OCI-LY1 (cell line): ENCODE results near the gene MFSD11.
A peak's percentile ranks its signal among the peaks of the same experiment; 100 is the strongest.
"Not testable (repeated sequence)": the region's sequence is repeated elsewhere in the genome, so short reads cannot be mapped to it uniquely, and the experiment has no call there.

Experiments used
- H2AFZ ChIP-seq: fragments of 200-600 bp; sonication (generic), shearing (Covaris generic); 2 replicates; pipeline ENCODE4 v1.6.0; 2014; ENCODE audit warnings: antibody characterized with exemption, mild to moderate bottlenecking, low read length
- H3F3A ChIP-seq: fragments of 200-600 bp; sonication (generic), shearing (Covaris generic); 2 replicates; pipeline ENCODE4 v1.6.0; 2014; ENCODE audit warnings: mild to moderate bottlenecking, antibody characterized with exemption, low read length, moderate library complexity; ENCODE audit not compliant: insufficient read depth
- H3K27ac ChIP-seq: fragments of 200-600 bp; sonication (generic); 2 replicates; pipeline ENCODE4 v1.5.1; 2014; ENCODE audit warnings: low read length, mixed run types, mild to moderate bottlenecking, low read depth; ENCODE audit not compliant: poor library complexity, severe bottlenecking
- H3K27me3 ChIP-seq: fragments of 200-600 bp; sonication (generic); 2 replicates; pipeline ENCODE4 v1.6.0; 2014; ENCODE audit warnings: antibody characterized with exemption, mild to moderate bottlenecking, low read length, moderate library complexity; ENCODE audit not compliant: insufficient read depth
- H3K36me3 ChIP-seq: fragments of 200-600 bp; sonication (generic); 2 replicates; pipeline ENCODE4 v1.6.1; 2014; ENCODE audit warnings: mild to moderate bottlenecking, antibody characterized with exemption, low read length, moderate library complexity, mixed read lengths; ENCODE audit not compliant: insufficient read depth
- H3K4me1 ChIP-seq: fragments of 200-600 bp; sonication (generic); 2 replicates; pipeline ENCODE4 v1.5.1; 2014; ENCODE audit warnings: mild to moderate bottlenecking, low read length, moderate library complexity; ENCODE audit not compliant: insufficient read depth, severe bottlenecking
- H3K4me2 ChIP-seq: fragments of 200-600 bp; sonication (generic), shearing (Covaris generic); 2 replicates; pipeline ENCODE4 v1.6.1; 2014; ENCODE audit warnings: low read length
- H3K4me3 ChIP-seq: fragments of 200-600 bp; sonication (generic); 2 replicates; pipeline ENCODE4 v1.5.1; 2014; ENCODE audit warnings: low read length, low read depth, mild to moderate bottlenecking, mixed read lengths; ENCODE audit not compliant: poor library complexity, severe bottlenecking
- H3K79me2 ChIP-seq: fragments of 200-600 bp; shearing (Covaris generic); 2 replicates; pipeline ENCODE4 v1.6.1; 2016; ENCODE audit warnings: mixed run types, low read length, mixed read lengths; ENCODE audit not compliant: insufficient read depth
- H3K9ac ChIP-seq: fragments of 200-600 bp; sonication (generic), shearing (Covaris generic); 2 replicates; pipeline ENCODE4 v1.6.1; 2014; ENCODE audit warnings: mild to moderate bottlenecking, low read length, mixed read lengths
- H3K9me2 ChIP-seq: fragments of 200-600 bp; sonication (generic), shearing (Covaris generic); 2 replicates; pipeline ENCODE4 v1.6.1; 2014; ENCODE audit warnings: low read depth, mild to moderate bottlenecking, low read length, mixed read lengths
- H3K9me3 ChIP-seq: fragments of 200-600 bp; shearing (Covaris generic); 2 replicates; pipeline ENCODE4 v1.6.1; 2014; ENCODE audit warnings: low read length, mixed read lengths
- H4K20me1 ChIP-seq: fragments of 200-600 bp; sonication (generic), shearing (Covaris generic); 2 replicates; pipeline ENCODE4 v1.6.0; 2016; ENCODE audit warnings: mild to moderate bottlenecking, low read length; ENCODE audit not compliant: insufficient read depth
- EZH2 ChIP-seq: fragments of 200-600 bp; sonication (generic), shearing (Covaris generic); IDR thresholded peaks from 2 replicates; pipeline ENCODE4 v1.8.0; 2017; ENCODE audit warnings: borderline replicate concordance, mixed run types, mild to moderate bottlenecking, antibody characterized with exemption, low read length, moderate library complexity, mixed read lengths
- TF ChIP-seq, protein P1 (sequence below): fragments of 200-600 bp; sonication (generic), shearing (Covaris generic); IDR thresholded peaks from 2 replicates; pipeline ENCODE4 v1.5.1; 2017; ENCODE audit warnings: mild to moderate bottlenecking, antibody characterized with exemption, low read length, moderate library complexity, mixed read lengths

The MFSD11 gene

GRCh38 chr17:76710863-76711611, 26.9 kb upstream of the MFSD11 start, which contains the start of gene MXRA7:
Gene MXRA7 (minus strand): TSS chr17:76710965. CDS start chr17:76710946, 19 bp downstream.
- Histone ChIP-seq H2AFZ (no peak within 1 kb of the TSS), H3K9me3 (no peaks in the 10 kb centered on the region), H3F3A (no peaks in the 10 kb centered on the region), H3K4me1 (peaks cover 11% of the 10 kb centered on the region), H3K4me2 (peak within 1 kb of the TSS; percentile 66), H3K27ac (no peak within 1 kb of the TSS), H4K20me1 (no peaks in the 10 kb centered on the region), H3K27me3 (no peaks in the 10 kb centered on the region), H3K36me3 (peaks cover 28% of the 10 kb centered on the region), H3K9me2 (no peaks in the 10 kb centered on the region), H3K4me3 (peak within 1 kb of the TSS; percentile 48), H3K79me2 (no peaks in the 10 kb centered on the region), H3K9ac (no peak within 1 kb of the TSS)
- TF ChIP-seq, protein P1, sequence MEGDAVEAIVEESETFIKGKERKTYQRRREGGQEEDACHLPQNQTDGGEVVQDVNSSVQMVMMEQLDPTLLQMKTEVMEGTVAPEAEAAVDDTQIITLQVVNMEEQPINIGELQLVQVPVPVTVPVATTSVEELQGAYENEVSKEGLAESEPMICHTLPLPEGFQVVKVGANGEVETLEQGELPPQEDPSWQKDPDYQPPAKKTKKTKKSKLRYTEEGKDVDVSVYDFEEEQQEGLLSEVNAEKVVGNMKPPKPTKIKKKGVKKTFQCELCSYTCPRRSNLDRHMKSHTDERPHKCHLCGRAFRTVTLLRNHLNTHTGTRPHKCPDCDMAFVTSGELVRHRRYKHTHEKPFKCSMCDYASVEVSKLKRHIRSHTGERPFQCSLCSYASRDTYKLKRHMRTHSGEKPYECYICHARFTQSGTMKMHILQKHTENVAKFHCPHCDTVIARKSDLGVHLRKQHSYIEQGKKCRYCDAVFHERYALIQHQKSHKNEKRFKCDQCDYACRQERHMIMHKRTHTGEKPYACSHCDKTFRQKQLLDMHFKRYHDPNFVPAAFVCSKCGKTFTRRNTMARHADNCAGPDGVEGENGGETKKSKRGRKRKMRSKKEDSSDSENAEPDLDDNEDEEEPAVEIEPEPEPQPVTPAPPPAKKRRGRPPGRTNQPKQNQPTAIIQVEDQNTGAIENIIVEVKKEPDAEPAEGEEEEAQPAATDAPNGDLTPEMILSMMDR = no peak
- no peak for TF ChIP-seq EZH2

DNA sequence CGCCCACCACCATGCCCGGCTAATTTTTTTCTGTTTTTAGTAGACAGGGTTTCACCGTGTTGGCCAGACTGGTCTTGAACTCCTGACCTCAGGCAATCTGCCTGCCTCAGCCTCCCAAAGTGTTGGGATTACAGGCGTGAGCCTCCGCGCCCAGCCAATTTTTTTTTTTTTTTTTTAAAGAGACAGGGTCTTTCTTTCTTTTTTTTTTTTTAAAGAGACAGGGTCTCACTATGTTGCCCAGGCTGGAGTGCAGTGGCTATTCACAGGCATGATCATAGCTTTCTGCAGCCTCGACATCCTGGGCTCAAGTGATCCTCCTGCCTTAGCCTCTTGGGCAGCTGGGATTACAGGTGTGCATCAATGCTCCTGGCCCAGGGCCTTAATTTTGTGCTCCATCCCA, 25.6 kb upstream of the MFSD11 start:
- H3F3A ChIP-seq, H4K20me1 ChIP-seq, H3K9ac ChIP-seq, H3K79me2 ChIP-seq, H3K27me3 ChIP-seq, H3K4me2 ChIP-seq, H2AFZ ChIP-seq, H3K9me3 ChIP-seq, H3K27ac ChIP-seq, H3K4me3 ChIP-seq, H3K9me2 ChIP-seq: not testable (repeated sequence)
- Histone ChIP-seq H3K4me1 (peaks cover 11% of the 10 kb centered on the region), H3K36me3 (peaks cover 40% of the 10 kb centered on the region)

GRCh38 chr17:76713765-76714164, 24.2 kb upstream of the MFSD11 start:
- no peaks in the 10 kb centered on the region; the same call in 1 of the 2 replicates for H3F3A ChIP-seq
- TF ChIP-seq EZH2 = no peak
- TF ChIP-seq, protein P1 = no peak
- peaks cover 53% of the 10 kb centered on the region for H3K36me3 ChIP-seq
- no peak overlapping the region for H3K4me2 ChIP-seq
- no peak overlapping the region for H3K9ac ChIP-seq
- H3K9me3 ChIP-seq = no peaks in the 10 kb centered on the region
- H3K79me2 ChIP-seq = no peaks in the 10 kb centered on the region
- H3K27ac ChIP-seq = no peak overlapping the region
- no peaks in the 10 kb centered on the region for H4K20me1 ChIP-seq
- H3K4me3 ChIP-seq = no peak overlapping the region
- no peaks in the 10 kb centered on the region for H3K9me2 ChIP-seq
- no peak overlapping the region for H2AFZ ChIP-seq
- peaks cover 11% of the 10 kb centered on the region for H3K4me1 ChIP-seq
- H3K27me3 ChIP-seq = no peaks in the 10 kb centered on the region

GRCh38 chr17:76714336-76714735, 23.6 kb upstream of the MFSD11 start:
- no peak overlapping the region for H2AFZ ChIP-seq
- H3F3A ChIP-seq = no peaks in the 10 kb centered on the region; the same call in 1 of the 2 replicates
- H3K4me1 ChIP-seq = peaks cover 11% of the 10 kb centered on the region
- no peaks in the 10 kb centered on the region for H3K9me2 ChIP-seq
- no peak overlapping the region for H3K9ac ChIP-seq
- no peak overlapping the region for H3K27ac ChIP-seq
- no peaks in the 10 kb centered on the region for H4K20me1 ChIP-seq
- TF ChIP-seq EZH2 = no peak
- TF ChIP-seq, protein P1 = no peak
- H3K27me3 ChIP-seq = no peaks in the 10 kb centered on the region
- H3K9me3 ChIP-seq = no peaks in the 10 kb centered on the region
- H3K4me2 ChIP-seq = no peak overlapping the region
- no peak overlapping the region for H3K4me3 ChIP-seq
- H3K36me3 ChIP-seq = peaks cover 58% of the 10 kb centered on the region
- H3K79me2 ChIP-seq = no peaks in the 10 kb centered on the region
